HepG2 (cell line): Measurements from ENCODE around the gene SRP68. TPM values are rescaled to one million over a fixed set of nuclear protein-coding genes. Genes with fewer than 3 reads are reported as not detected.

Experiments used
- KDM5B ChIP-seq: sonication (generic); formaldehyde crosslinking; IDR thresholded peaks from 2 replicates; pipeline ENCODE4 v1.4.0; 2020; ENCODE audit warnings: missing genetic modification reagents, mild to moderate bottlenecking, borderline replicate concordance
- NR1H2 ChIP-seq: sonication (generic); formaldehyde crosslinking; IDR thresholded peaks from 2 replicates; pipeline ENCODE4 v1.8.1; 2022; ENCODE audit warnings: low read depth, missing genetic modification reagents, borderline replicate concordance
- PATZ1 ChIP-seq: sonication (generic); formaldehyde crosslinking; IDR thresholded peaks from 2 replicates; pipeline ENCODE4 v1.4.0; 2020; ENCODE audit warnings: missing genetic modification reagents
- PITX1 ChIP-seq: sonication (generic); formaldehyde crosslinking; IDR thresholded peaks from 2 replicates; pipeline ENCODE4 v1.5.1; 2020; ENCODE audit warnings: mild to moderate bottlenecking, missing genetic modification reagents
- ZFY ChIP-seq: sonication (generic); formaldehyde crosslinking; IDR thresholded peaks from 2 replicates; pipeline ENCODE4 v1.4.0; 2020; ENCODE audit warnings: missing genetic modification reagents
- ZNF232 ChIP-seq: sonication (generic); formaldehyde crosslinking; IDR thresholded peaks from 2 replicates; pipeline ENCODE4 v1.4.0; 2020; ENCODE audit warnings: missing genetic modification reagents, borderline replicate concordance
- ZNF333 ChIP-seq: sonication (generic); formaldehyde crosslinking; IDR thresholded peaks from 2 replicates; pipeline ENCODE4 v1.4.0; 2020; ENCODE audit warnings: mild to moderate bottlenecking, missing genetic modification reagents, borderline replicate concordance
- ZNF605 ChIP-seq: sonication (generic); formaldehyde crosslinking; IDR thresholded peaks from 2 replicates; pipeline ENCODE4 v1.8.0; 2022; ENCODE audit warnings: mild to moderate bottlenecking, missing genetic modification reagents
- ZNF768 ChIP-seq: sonication (generic); formaldehyde crosslinking; IDR thresholded peaks from 2 replicates; pipeline ENCODE4 v1.4.0; 2020; ENCODE audit warnings: missing genetic modification reagents
- polyA plus RNA-seq, 8 experiments: library from polyadenylated mRNA; depleted of rRNA in 3 of 8; stranded (reverse) in 7 of 8; unstranded in 1 of 8; fragments of >200 nt; fragmentation: Illumina TruSeq in 4 of 8; extraction: Trizol in 4 of 8; gene quantifications; 2 replicates each; pipeline versions ENCODE4 v1.2.1 to v1.2.3, GENCODE V29; 2011 to 2016; ENCODE audit warnings: low read depth in 4 of 8, missing spikeins in 1 of 8, mixed read lengths in 1 of 8; ENCODE audit not compliant: insufficient read depth in 1 of 8
- total RNA-seq, 5 experiments: library from RNA; depleted of rRNA; stranded (reverse); fragments of >200 nt; fragmentation: Illumina TruSeq; extraction: Trizol; gene quantifications; 2 replicates each; pipeline ENCODE4 v1.2.3, GENCODE V29; 2016; ENCODE audit warnings: low read depth in 1 of 5
- TF ChIP-seq, protein P1 (sequence below): sonication (generic); formaldehyde crosslinking; IDR thresholded peaks from 2 replicates; pipeline ENCODE4 v1.8.1; 2023; ENCODE audit warnings: mild to moderate bottlenecking, moderate library complexity, missing genetic modification reagents
- TF ChIP-seq, protein P2 (sequence below): sonication (generic); formaldehyde crosslinking; IDR thresholded peaks from 2 replicates; pipeline ENCODE4 v1.5.0; 2020; ENCODE audit warnings: mild to moderate bottlenecking, missing genetic modification reagents, borderline replicate concordance
- TF ChIP-seq, protein P3 (sequence below): sonication (generic); formaldehyde crosslinking; IDR thresholded peaks from 2 replicates; pipeline ENCODE4 v1.4.0; 2020; ENCODE audit warnings: mild to moderate bottlenecking, missing genetic modification reagents
- TF ChIP-seq, protein P4 (sequence below): IDR thresholded peaks from 2 replicates; pipeline ENCODE4 v1.6.1; 2012; ENCODE audit warnings: inconsistent platforms

The SRP68 gene
- total and polyA plus RNA-seq, 2 of the 13 experiments (the other 11 are each of a cell fraction or from before 2014, with no cell fraction given) = 39.8 to 74.3 TPM

GRCh38 chr17:76074390-76075363 is 2.4 kb upstream of the SRP68 start, which contains the start of gene GALR2 (continued):
- TF ChIP-seq, protein P1, sequence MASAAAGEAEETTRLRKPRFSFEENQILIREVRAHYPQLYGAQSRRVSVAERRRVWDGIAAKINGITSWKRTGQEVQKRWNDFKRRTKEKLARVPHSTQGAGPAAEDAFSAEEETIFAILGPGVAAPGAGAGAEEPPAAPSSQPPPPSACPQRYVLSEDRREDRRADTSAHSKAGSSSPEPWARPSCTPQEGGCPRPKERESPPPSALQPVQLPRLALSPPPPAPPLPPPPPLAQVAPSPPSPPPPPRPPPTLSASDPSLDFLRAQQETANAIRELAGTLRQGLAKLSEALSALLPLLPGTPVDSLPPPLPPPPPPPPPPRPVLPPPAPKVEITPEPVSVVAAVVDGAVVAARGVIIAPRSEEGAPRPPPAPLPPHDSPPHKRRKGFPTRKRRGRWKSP (CRISPR knock-in tag) = peak; percentile 56; the same call in 1 of the 2 replicates
- TF ChIP-seq, protein P2, sequence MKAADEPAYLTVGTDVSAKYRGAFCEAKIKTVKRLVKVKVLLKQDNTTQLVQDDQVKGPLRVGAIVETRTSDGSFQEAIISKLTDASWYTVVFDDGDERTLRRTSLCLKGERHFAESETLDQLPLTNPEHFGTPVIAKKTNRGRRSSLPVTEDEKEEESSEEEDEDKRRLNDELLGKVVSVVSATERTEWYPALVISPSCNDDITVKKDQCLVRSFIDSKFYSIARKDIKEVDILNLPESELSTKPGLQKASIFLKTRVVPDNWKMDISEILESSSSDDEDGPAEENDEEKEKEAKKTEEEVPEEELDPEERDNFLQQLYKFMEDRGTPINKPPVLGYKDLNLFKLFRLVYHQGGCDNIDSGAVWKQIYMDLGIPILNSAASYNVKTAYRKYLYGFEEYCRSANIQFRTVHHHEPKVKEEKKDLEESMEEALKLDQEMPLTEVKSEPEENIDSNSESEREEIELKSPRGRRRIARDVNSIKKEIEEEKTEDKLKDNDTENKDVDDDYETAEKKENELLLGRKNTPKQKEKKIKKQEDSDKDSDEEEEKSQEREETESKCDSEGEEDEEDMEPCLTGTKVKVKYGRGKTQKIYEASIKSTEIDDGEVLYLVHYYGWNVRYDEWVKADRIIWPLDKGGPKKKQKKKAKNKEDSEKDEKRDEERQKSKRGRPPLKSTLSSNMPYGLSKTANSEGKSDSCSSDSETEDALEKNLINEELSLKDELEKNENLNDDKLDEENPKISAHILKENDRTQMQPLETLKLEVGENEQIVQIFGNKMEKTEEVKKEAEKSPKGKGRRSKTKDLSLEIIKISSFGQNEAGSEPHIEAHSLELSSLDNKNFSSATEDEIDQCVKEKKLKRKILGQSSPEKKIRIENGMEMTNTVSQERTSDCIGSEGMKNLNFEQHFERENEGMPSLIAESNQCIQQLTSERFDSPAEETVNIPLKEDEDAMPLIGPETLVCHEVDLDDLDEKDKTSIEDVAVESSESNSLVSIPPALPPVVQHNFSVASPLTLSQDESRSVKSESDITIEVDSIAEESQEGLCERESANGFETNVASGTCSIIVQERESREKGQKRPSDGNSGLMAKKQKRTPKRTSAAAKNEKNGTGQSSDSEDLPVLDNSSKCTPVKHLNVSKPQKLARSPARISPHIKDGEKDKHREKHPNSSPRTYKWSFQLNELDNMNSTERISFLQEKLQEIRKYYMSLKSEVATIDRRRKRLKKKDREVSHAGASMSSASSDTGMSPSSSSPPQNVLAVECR = peak; percentile 39; the same call in 1 of the 2 replicates
- TF ChIP-seq NR1H2 (CRISPR knock-in tag) (0 out of 2 replicates have a peak, but pooled peaks have one; percentile 59), KDM5B (CRISPR knock-in tag) (peak; percentile 18; the same call in 1 of the 2 replicates), ZNF333 (0 out of 2 replicates have a peak, but pooled peaks have one; percentile 54), ZNF232 (0 out of 2 replicates have a peak, but pooled peaks have one; percentile 39), ZNF605 (peak; percentile 61), ZNF768 (CRISPR knock-in tag) (0 out of 2 replicates have a peak, but pooled peaks have one; percentile 21), ZFY (peak; percentile 4; the same call in 1 of the 2 replicates), PITX1 (0 out of 2 replicates have a peak, but pooled peaks have one; percentile 35), PATZ1 (peak; percentile 18; the same call in 1 of the 2 replicates)
- TF ChIP-seq, protein P3, sequence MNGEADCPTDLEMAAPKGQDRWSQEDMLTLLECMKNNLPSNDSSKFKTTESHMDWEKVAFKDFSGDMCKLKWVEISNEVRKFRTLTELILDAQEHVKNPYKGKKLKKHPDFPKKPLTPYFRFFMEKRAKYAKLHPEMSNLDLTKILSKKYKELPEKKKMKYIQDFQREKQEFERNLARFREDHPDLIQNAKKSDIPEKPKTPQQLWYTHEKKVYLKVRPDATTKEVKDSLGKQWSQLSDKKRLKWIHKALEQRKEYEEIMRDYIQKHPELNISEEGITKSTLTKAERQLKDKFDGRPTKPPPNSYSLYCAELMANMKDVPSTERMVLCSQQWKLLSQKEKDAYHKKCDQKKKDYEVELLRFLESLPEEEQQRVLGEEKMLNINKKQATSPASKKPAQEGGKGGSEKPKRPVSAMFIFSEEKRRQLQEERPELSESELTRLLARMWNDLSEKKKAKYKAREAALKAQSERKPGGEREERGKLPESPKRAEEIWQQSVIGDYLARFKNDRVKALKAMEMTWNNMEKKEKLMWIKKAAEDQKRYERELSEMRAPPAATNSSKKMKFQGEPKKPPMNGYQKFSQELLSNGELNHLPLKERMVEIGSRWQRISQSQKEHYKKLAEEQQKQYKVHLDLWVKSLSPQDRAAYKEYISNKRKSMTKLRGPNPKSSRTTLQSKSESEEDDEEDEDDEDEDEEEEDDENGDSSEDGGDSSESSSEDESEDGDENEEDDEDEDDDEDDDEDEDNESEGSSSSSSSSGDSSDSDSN (CRISPR knock-in tag) = peak; percentile 67
- TF ChIP-seq, protein P4, sequence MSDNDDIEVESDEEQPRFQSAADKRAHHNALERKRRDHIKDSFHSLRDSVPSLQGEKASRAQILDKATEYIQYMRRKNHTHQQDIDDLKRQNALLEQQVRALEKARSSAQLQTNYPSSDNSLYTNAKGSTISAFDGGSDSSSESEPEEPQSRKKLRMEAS = peak; percentile 26
